ENCODE measurements around the gene CCDC70. TPM values are rescaled to one million over a fixed set of nuclear protein-coding genes. Genes with fewer than 3 reads are reported as not detected.

The CCDC70 gene
- polyA plus RNA-seq, 1 donor from 2014 or later = not detected

DNA sequence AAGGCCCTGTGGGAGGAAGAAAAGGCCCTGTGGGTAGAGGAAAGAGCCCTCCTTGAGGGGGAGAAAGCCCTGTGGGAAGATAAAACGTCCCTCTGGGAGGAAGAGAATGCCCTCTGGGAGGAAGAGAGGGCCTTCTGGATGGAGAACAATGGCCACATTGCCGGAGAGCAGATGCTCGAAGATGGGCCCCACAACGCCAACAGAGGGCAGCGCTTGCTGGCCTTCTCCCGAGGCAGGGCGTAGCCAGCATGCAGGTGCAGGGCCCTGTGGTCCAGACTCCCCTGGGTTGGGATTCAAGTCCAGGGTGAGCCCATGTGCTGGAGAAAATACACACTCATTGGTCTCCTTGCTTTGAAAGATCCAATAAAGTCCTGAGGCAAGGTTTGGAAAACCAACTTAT, 4.1 kb downstream of the CCDC70 start:
- Histone ChIP-seq H3K9me3 (ENCODE audit: low read length) (no peaks in the 10 kb centered on the region), H2AFZ (ENCODE audit: low read depth, low read length) (no peak overlapping the region), H4K20me1 (ENCODE audit: insufficient read depth) (no peaks in the 10 kb centered on the region), H3K36me3 (ENCODE audit: insufficient read depth, low read length) (no peaks in the 10 kb centered on the region), H3K27me3 (ENCODE audit: insufficient read depth, low read depth, low read length) (no peaks in the 10 kb centered on the region), H3K9ac (ENCODE audit: low read length) (no peak overlapping the region), H3K79me2 (replicated peaks; ENCODE audit: insufficient read depth, low read length) (no peaks in the 10 kb centered on the region), H3F3A (ENCODE audit: insufficient read depth, low read length, poor library complexity, severe bottlenecking) (no peaks in the 10 kb centered on the region), H3K9me2 (ENCODE audit: insufficient read depth, low read length) (no peaks in the 10 kb centered on the region), H3K27ac (ENCODE audit: low read length) (no peak overlapping the region), H3K4me2 (ENCODE audit: low read length) (no peak overlapping the region), H3K4me3 (ENCODE audit: low read length) (no peak overlapping the region)
- TF ChIP-seq POLR2AphosphoS5 (IDR thresholded peaks at IDR 0.05) (no peak), EP300 (conservative IDR thresholded peaks at IDR 0.05; ENCODE audit: poor library complexity, severe bottlenecking) (no peak), EZH2 (IDR thresholded peaks at IDR 0.05; ENCODE audit: borderline replicate concordance, insufficient read depth, low read length, poor library complexity, severe bottlenecking) (no peak), TAF1 (IDR thresholded peaks at IDR 0.05; ENCODE audit: low read depth) (no peak), SMC3 (conservative IDR thresholded peaks at IDR 0.05; ENCODE audit: poor library complexity) (no peak), RAD21 (conservative IDR thresholded peaks at IDR 0.05) (no peak), MXI1 (conservative IDR thresholded peaks at IDR 0.05; ENCODE audit: poor library complexity, severe bottlenecking) (no peak)
- TF ChIP-seq, protein P1, sequence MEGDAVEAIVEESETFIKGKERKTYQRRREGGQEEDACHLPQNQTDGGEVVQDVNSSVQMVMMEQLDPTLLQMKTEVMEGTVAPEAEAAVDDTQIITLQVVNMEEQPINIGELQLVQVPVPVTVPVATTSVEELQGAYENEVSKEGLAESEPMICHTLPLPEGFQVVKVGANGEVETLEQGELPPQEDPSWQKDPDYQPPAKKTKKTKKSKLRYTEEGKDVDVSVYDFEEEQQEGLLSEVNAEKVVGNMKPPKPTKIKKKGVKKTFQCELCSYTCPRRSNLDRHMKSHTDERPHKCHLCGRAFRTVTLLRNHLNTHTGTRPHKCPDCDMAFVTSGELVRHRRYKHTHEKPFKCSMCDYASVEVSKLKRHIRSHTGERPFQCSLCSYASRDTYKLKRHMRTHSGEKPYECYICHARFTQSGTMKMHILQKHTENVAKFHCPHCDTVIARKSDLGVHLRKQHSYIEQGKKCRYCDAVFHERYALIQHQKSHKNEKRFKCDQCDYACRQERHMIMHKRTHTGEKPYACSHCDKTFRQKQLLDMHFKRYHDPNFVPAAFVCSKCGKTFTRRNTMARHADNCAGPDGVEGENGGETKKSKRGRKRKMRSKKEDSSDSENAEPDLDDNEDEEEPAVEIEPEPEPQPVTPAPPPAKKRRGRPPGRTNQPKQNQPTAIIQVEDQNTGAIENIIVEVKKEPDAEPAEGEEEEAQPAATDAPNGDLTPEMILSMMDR (IDR thresholded peaks at IDR 0.05; ENCODE audit: poor library complexity, severe bottlenecking) = no peak
- TF ChIP-seq, protein P2, sequence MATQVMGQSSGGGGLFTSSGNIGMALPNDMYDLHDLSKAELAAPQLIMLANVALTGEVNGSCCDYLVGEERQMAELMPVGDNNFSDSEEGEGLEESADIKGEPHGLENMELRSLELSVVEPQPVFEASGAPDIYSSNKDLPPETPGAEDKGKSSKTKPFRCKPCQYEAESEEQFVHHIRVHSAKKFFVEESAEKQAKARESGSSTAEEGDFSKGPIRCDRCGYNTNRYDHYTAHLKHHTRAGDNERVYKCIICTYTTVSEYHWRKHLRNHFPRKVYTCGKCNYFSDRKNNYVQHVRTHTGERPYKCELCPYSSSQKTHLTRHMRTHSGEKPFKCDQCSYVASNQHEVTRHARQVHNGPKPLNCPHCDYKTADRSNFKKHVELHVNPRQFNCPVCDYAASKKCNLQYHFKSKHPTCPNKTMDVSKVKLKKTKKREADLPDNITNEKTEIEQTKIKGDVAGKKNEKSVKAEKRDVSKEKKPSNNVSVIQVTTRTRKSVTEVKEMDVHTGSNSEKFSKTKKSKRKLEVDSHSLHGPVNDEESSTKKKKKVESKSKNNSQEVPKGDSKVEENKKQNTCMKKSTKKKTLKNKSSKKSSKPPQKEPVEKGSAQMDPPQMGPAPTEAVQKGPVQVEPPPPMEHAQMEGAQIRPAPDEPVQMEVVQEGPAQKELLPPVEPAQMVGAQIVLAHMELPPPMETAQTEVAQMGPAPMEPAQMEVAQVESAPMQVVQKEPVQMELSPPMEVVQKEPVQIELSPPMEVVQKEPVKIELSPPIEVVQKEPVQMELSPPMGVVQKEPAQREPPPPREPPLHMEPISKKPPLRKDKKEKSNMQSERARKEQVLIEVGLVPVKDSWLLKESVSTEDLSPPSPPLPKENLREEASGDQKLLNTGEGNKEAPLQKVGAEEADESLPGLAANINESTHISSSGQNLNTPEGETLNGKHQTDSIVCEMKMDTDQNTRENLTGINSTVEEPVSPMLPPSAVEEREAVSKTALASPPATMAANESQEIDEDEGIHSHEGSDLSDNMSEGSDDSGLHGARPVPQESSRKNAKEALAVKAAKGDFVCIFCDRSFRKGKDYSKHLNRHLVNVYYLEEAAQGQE (IDR thresholded peaks at IDR 0.05; ENCODE audit: borderline replicate concordance) = no peak

DNA sequence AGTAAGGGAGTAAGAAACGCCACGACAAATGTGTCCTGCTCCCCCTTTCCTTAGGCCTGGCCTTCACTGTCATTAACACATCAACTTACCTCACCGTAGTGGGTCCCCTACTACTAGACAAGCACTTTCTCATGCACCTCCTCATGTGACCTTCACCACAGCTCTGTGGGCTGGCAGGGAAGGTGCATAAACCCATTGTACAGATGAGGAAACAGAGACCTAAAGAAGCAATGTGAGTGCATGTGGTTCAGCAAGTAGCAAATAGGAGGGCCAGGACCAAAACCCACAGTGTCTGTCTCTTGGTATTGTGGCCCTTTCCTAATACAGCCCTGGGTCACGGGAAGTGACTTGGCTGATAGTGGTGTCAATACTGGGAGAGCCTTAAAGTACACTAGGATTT, 5.3 kb downstream of the CCDC70 start:
- Histone ChIP-seq H3K9ac (ENCODE audit: low read length) (no peak overlapping the region), H3K4me2 (ENCODE audit: low read length) (no peak overlapping the region), H3K27ac (ENCODE audit: low read length) (no peak overlapping the region), H3K36me3 (ENCODE audit: insufficient read depth, low read length) (no peaks in the 10 kb centered on the region), H3K9me3 (ENCODE audit: low read length) (no peaks in the 10 kb centered on the region), H3K4me3 (ENCODE audit: low read length) (no peak overlapping the region), H3F3A (ENCODE audit: insufficient read depth, low read length, poor library complexity, severe bottlenecking) (no peaks in the 10 kb centered on the region), H3K79me2 (replicated peaks; ENCODE audit: insufficient read depth, low read length) (no peaks in the 10 kb centered on the region), H2AFZ (ENCODE audit: low read depth, low read length) (no peak overlapping the region), H4K20me1 (ENCODE audit: insufficient read depth) (no peaks in the 10 kb centered on the region), H3K27me3 (ENCODE audit: insufficient read depth, low read depth, low read length) (no peaks in the 10 kb centered on the region), H3K9me2 (ENCODE audit: insufficient read depth, low read length) (no peaks in the 10 kb centered on the region)
- TF ChIP-seq, protein P2 (IDR thresholded peaks at IDR 0.05; ENCODE audit: borderline replicate concordance) = no peak
- TF ChIP-seq, protein P1 (IDR thresholded peaks at IDR 0.05; ENCODE audit: poor library complexity, severe bottlenecking) = no peak
- no peak for TF ChIP-seq TAF1 (IDR thresholded peaks at IDR 0.05; ENCODE audit: low read depth)
- TF ChIP-seq MXI1 (conservative IDR thresholded peaks at IDR 0.05; ENCODE audit: poor library complexity, severe bottlenecking) = no peak
- no peak for TF ChIP-seq EZH2 (IDR thresholded peaks at IDR 0.05; ENCODE audit: borderline replicate concordance, insufficient read depth, low read length, poor library complexity, severe bottlenecking)
- TF ChIP-seq SMC3 (conservative IDR thresholded peaks at IDR 0.05; ENCODE audit: poor library complexity) = no peak
- no peak for TF ChIP-seq RAD21 (conservative IDR thresholded peaks at IDR 0.05)
- no peak for TF ChIP-seq EP300 (conservative IDR thresholded peaks at IDR 0.05; ENCODE audit: poor library complexity, severe bottlenecking)
- TF ChIP-seq POLR2AphosphoS5 (IDR thresholded peaks at IDR 0.05) = no peak

Measured in neural cell (in vitro differentiated cells).